HPDE6-E6E7 (cell line): Measurements from ENCODE around the gene IRAK3.
"Not testable (repeated sequence)": the region's sequence is repeated elsewhere in the genome, so short reads cannot be mapped to it uniquely, and the experiment has no call there.

Source experiments
- DNase-seq: peaks from one replicate; pipeline ENCODE4 v3.0.0; 2011; ENCODE audit warnings: missing footprints; ENCODE audit errors: extremely low spot score

Gene IRAK3

GRCh38 chr12:66303316-66303804, 114.3 kb downstream of the IRAK3 start:
- DNase-seq = not testable (repeated sequence)
